ENCODE results near the gene TLE6. TPM values are rescaled to one million over a fixed set of nuclear protein-coding genes. Genes with fewer than 3 reads are reported as not detected.

TLE6 gene
- total RNA-seq, 1 experiment from 2014 or later: 1.1 TPM

DNA sequence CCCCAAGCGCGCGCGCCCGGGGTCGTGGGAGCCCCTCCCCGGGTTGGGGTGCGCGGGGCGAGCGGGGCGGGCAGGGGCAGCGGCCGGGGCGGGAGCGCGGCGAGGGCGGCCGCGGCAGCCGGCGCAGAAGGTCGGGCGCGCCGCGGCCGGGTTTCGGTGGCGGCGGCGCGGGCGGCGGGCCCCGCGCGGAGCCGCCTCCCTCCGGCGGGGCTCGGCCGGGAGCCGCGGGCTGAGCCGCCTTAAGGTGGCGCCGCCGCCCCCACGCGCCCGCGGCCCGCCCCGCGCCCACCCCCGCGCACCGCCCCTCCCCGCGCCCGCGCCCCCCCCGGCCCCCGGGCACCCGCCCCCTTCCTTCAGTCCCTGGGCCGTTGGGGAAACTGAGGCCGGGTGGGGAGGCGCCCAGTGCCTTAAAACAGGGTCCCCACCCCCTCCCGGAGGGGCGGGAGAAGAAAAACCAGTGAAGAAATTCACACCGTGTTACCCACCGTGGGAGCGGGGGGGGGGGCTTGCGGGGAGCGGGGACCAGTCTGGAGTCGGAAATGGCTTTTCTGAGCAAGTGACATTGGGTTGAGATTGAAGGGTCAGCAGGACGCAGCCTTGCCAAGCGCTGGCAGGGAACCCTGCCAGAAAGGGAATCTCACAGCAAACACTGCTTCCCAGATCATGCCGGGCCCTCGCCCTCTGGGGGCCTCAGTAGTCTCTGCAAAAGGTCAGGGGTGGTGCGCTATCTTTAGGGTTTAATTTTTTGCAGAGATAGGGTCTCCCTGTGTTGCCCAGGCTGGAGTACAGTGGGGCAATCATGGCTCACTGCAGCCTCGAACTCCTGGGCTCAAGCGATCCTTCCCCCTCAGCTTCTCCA lies 51.9 kb downstream of the TLE6 start, which contains the start of gene TLE2:
TLE2 (minus strand) TSS at position 216 of the 859 bp plus-strand sequence. CDS start 376 bp downstream, outside the sequence.
- TF ChIP-seq EZH2 (IDR thresholded peaks at IDR 0.05; ENCODE audit: low read depth): no peak
- TF ChIP-seq, protein P1, sequence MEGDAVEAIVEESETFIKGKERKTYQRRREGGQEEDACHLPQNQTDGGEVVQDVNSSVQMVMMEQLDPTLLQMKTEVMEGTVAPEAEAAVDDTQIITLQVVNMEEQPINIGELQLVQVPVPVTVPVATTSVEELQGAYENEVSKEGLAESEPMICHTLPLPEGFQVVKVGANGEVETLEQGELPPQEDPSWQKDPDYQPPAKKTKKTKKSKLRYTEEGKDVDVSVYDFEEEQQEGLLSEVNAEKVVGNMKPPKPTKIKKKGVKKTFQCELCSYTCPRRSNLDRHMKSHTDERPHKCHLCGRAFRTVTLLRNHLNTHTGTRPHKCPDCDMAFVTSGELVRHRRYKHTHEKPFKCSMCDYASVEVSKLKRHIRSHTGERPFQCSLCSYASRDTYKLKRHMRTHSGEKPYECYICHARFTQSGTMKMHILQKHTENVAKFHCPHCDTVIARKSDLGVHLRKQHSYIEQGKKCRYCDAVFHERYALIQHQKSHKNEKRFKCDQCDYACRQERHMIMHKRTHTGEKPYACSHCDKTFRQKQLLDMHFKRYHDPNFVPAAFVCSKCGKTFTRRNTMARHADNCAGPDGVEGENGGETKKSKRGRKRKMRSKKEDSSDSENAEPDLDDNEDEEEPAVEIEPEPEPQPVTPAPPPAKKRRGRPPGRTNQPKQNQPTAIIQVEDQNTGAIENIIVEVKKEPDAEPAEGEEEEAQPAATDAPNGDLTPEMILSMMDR (conservative IDR thresholded peaks at IDR 0.05): no peak
- no peaks in the 10 kb centered on the region for H3K79me2 ChIP-seq (ENCODE audit: low read depth)
- intact Hi-C loops (cut with micrococcal nuclease; ENCODE audit: unreplicated experiment): no loop called here
- no peaks in the 10 kb centered on the region for H4K20me1 ChIP-seq (ENCODE audit: insufficient read depth)
- H3K9me2 ChIP-seq (ENCODE audit: insufficient read depth): no peaks in the 10 kb centered on the region
- H3K9me3 ChIP-seq (ENCODE audit: insufficient read depth, low read depth): no peaks in the 10 kb centered on the region
- peak within 1 kb of the TSS; percentile 84 for H3K4me2 ChIP-seq
- ChIA-PET POLR2A (ENCODE audit: unreplicated experiment) (no interaction called here), CTCF (no interaction called here)
- H2AFZ ChIP-seq: peak within 1 kb of the TSS; percentile 71
- peak within 1 kb of the TSS; percentile 60 for H3K4me3 ChIP-seq
- H3K27me3 ChIP-seq (ENCODE audit: insufficient read depth, low read depth): no peaks in the 10 kb centered on the region
- H3F3A ChIP-seq (ENCODE audit: insufficient read depth, low read depth): no peaks in the 10 kb centered on the region
- DNase-seq: no peak
- no peak within 1 kb of the TSS for H3K27ac ChIP-seq
- no TSS peak for BruUV-seq (replicated peaks)
- H3K4me1 ChIP-seq (replicated peaks; ENCODE audit: insufficient read depth): 0 out of 2 replicates have a peak, but pooled peaks cover 2% of the 10 kb centered on the region
- no peaks in the 10 kb centered on the region for H3K36me3 ChIP-seq (ENCODE audit: low read depth)

GRCh38 chr19:3031607-3031867 lies 54.2 kb downstream of the TLE6 start:
- no peaks in the 10 kb centered on the region for H3K9me3 ChIP-seq (ENCODE audit: insufficient read depth, low read depth)
- H3K79me2 ChIP-seq (ENCODE audit: low read depth): no peaks in the 10 kb centered on the region
- H4K20me1 ChIP-seq (ENCODE audit: insufficient read depth): no peaks in the 10 kb centered on the region
- no peak overlapping the region for H3K27ac ChIP-seq
- H3K4me1 ChIP-seq (replicated peaks; ENCODE audit: insufficient read depth): peaks cover 8% of the 10 kb centered on the region; the same call in 1 of the 2 replicates
- intact Hi-C loops (cut with micrococcal nuclease; ENCODE audit: unreplicated experiment): no loop called here
- no peak overlapping the region for H3K4me3 ChIP-seq
- H3F3A ChIP-seq (ENCODE audit: insufficient read depth, low read depth): peaks cover 7% of the 10 kb centered on the region; the same call in 1 of the 2 replicates
- BruUV-seq (replicated peaks): no TSS peak
- DNase-seq: no peak
- CTCF ChIA-PET: no interaction called here
- no peak overlapping the region for H3K4me2 ChIP-seq
- H3K9me2 ChIP-seq (ENCODE audit: insufficient read depth): no peaks in the 10 kb centered on the region
- no peak overlapping the region for H2AFZ ChIP-seq
- H3K36me3 ChIP-seq (ENCODE audit: low read depth): no peaks in the 10 kb centered on the region
- POLR2A ChIA-PET (ENCODE audit: unreplicated experiment): no interaction called here
- H3K27me3 ChIP-seq (ENCODE audit: insufficient read depth, low read depth): no peaks in the 10 kb centered on the region
- no peak for TF ChIP-seq EZH2 (IDR thresholded peaks at IDR 0.05; ENCODE audit: low read depth)
- TF ChIP-seq, protein P1 (conservative IDR thresholded peaks at IDR 0.05): no peak

GRCh38 chr19:3033595-3034405 lies 56.4 kb downstream of the TLE6 start:
- H2AFZ ChIP-seq: no peak overlapping the region
- peaks cover 15% of the 10 kb centered on the region for H3F3A ChIP-seq (ENCODE audit: insufficient read depth, low read depth)
- no peaks in the 10 kb centered on the region for H3K79me2 ChIP-seq (ENCODE audit: low read depth)
- no peaks in the 10 kb centered on the region for H3K9me2 ChIP-seq (ENCODE audit: insufficient read depth)
- H3K27me3 ChIP-seq (ENCODE audit: insufficient read depth, low read depth): no peaks in the 10 kb centered on the region
- BruUV-seq (replicated peaks): no TSS peak
- H3K4me1 ChIP-seq (replicated peaks; ENCODE audit: insufficient read depth): peaks cover 8% of the 10 kb centered on the region; the same call in 1 of the 2 replicates
- POLR2A ChIA-PET (ENCODE audit: unreplicated experiment): no interaction called here
- no peaks in the 10 kb centered on the region for H4K20me1 ChIP-seq (ENCODE audit: insufficient read depth)
- no peaks in the 10 kb centered on the region for H3K36me3 ChIP-seq (ENCODE audit: low read depth)
- intact Hi-C loops (cut with micrococcal nuclease; ENCODE audit: unreplicated experiment): no loop called here
- CTCF ChIA-PET: no interaction called here
- peak overlapping the region; percentile 86; the same call in 1 of the 2 replicates for H3K4me2 ChIP-seq
- H3K27ac ChIP-seq: no peak overlapping the region
- TF ChIP-seq, protein P1 (conservative IDR thresholded peaks at IDR 0.05): no peak
- TF ChIP-seq EZH2 (IDR thresholded peaks at IDR 0.05; ENCODE audit: low read depth): no peak
- DNase-seq: no peak
- no peaks in the 10 kb centered on the region for H3K9me3 ChIP-seq (ENCODE audit: insufficient read depth, low read depth)
- no peak overlapping the region for H3K4me3 ChIP-seq

Data from PC-9 (cell line).